Central memory CD8-positive, alpha-beta T cell (primary cell): ENCODE results near the gene KAT2A.

Experiments used
- ATAC-seq: fragments of 150-1000 bp; cut with Tn5 transposase; replicated peaks from 2 replicates; pipeline ENCODE4 v1.10.0; 2022; ENCODE audit warnings: mild to moderate bottlenecking, moderate FRiP score, moderate number of reproducible peaks; ENCODE audit not compliant: poor library complexity, severe bottlenecking; ENCODE audit errors: extremely low read depth
- DNase-seq, 2 donors: peaks; one replicate each; pipeline ENCODE4 v3.0.0; 2021; ENCODE audit warnings: low spot score in 2 of 2
- H3K27ac Mint-ChIP-seq: one replicate; pipeline ENCODE4 v1.8.0; 2022; ENCODE audit warnings: low read depth, mild to moderate bottlenecking, moderate library complexity, mixed read lengths
- H3K27me3 Mint-ChIP-seq: one replicate; pipeline ENCODE4 v1.8.0; 2022; ENCODE audit warnings: mixed read lengths
- H3K36me3 Mint-ChIP-seq: one replicate; pipeline ENCODE4 v1.8.0; 2022; ENCODE audit warnings: mild to moderate bottlenecking, moderate library complexity, mixed read lengths; ENCODE audit not compliant: insufficient read depth
- H3K4me1 Mint-ChIP-seq: one replicate; pipeline ENCODE4 v1.8.0; 2022; ENCODE audit warnings: mixed read lengths
- H3K4me3 Mint-ChIP-seq: one replicate; pipeline ENCODE4 v1.8.0; 2022; ENCODE audit warnings: mild to moderate bottlenecking, moderate library complexity, mixed read lengths
- H3K9me3 Mint-ChIP-seq: one replicate; pipeline ENCODE4 v1.8.0; 2022; ENCODE audit warnings: mixed read lengths

The KAT2A gene

DNA sequence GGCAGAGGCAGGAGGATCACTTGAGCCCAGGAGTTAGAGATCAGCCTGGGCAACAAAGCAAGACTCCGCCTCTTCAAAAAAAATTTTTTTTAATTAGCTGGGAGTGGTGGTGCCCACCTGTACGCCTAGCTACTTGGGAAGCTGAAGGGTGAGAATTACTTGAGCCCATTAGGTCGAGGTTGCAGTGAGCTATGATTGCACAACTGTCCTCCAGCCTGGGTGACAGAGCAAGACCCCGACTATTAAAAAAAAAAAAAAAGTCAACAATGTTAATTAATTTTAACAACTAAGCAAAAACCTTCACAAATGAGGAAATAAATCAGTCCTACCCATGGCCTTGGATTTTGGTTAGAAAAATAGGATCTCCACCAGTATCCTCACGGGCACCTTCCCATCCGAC, 14.0 kb downstream of the KAT2A start:
- no peaks in the 10 kb centered on the region for H3K27me3 Mint-ChIP-seq
- DNase-seq (no peak), ATAC-seq (no peak)
- H3K9me3 Mint-ChIP-seq: no peaks in the 10 kb centered on the region
- peaks cover 34% of the 10 kb centered on the region for H3K4me1 Mint-ChIP-seq
- peaks cover 22% of the 10 kb centered on the region for H3K36me3 Mint-ChIP-seq
- H3K4me3 Mint-ChIP-seq: no peak overlapping the region
- H3K27ac Mint-ChIP-seq: no peak overlapping the region

DNA sequence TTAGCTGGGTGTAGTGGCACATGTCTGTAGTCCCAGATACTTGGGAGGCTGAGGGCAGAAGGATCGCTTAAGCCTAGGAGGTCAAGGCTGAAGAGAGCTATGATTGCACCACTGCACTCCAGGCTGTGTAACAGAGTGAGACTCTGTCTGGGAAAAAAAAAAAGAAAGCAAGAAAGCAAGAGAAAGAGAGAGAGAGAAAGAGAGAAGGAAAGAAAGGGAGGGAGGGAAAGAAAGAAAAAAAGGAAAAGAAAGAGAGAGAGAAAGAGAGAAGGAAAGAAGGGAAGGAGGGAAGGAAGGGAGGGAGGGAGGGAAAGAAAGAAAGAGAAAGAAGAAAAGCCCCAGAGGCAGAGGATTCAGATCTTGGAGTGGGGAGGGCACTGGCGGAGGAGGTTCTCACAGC, 15.2 kb downstream of the KAT2A start:
- DNase-seq (no peak), ATAC-seq (no peak)
- no peaks in the 10 kb centered on the region for H3K27me3 Mint-ChIP-seq
- H3K27ac Mint-ChIP-seq: peak overlapping the region; percentile 18
- H3K36me3 Mint-ChIP-seq: peaks cover 17% of the 10 kb centered on the region
- H3K4me3 Mint-ChIP-seq: no peak overlapping the region
- H3K4me1 Mint-ChIP-seq: peaks cover 25% of the 10 kb centered on the region
- H3K9me3 Mint-ChIP-seq: no peaks in the 10 kb centered on the region

DNA sequence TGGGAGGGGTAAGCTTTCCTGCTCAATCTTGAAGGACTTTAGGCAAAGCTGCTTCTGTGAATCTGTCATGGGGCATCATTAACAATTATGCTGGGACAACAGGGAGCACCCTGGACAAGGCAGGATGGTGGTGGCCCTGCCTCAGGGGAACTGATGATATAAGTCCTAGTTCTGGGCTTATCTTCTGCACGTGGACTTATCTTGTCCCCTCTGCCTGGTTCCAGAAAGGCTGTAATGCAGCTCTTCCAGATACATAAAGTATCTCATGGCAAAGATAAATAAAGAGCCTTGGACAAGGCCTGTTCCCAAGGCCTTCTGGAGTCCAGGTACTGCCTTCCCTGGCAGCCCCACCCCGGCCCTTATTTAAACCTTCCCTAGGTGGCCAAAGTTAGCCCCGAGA, 16.9 kb downstream of the KAT2A start:
- Mint-ChIP-seq H3K4me3 (no peak overlapping the region), H3K27me3 (no peaks in the 10 kb centered on the region), H3K27ac (no peak overlapping the region), H3K36me3 (peaks cover 13% of the 10 kb centered on the region), H3K4me1 (peaks cover 15% of the 10 kb centered on the region), H3K9me3 (no peaks in the 10 kb centered on the region)
- ATAC-seq (no peak), DNase-seq (no peak)

DNA sequence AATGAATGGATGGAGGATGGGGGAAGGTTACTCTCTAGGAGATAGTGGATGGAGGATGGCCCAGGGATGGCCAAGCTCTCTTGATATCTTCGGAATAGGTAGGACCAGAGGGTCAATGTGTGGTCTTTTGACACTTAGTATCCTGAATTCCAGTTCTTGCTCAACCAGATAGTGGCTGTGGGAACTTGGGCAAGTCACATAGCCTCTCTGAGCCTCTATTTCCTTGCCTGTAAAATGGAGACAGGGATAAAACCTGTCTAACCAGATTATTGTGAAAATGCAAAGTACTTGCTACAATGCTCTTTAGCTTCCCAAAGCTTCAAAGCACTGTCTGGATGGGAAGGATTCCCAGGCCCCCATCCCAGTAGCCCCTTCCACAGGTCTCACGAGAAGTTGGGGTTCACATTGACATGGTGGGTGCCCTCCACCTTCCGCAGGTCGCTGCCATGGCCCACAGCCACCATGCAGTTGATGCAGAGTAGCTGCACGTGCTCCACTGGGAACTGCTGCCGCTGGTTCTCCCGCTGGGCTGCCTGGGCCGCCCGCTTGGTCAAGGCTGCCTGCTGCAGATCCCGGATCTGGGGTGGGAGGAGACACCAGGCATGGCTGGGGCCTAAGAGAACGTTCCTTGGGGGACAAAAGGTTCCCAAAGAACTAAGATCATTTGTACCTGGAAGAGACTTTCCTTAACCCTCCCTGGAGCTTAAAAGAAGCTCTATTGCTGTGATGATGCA, 17.8 kb downstream of the KAT2A start:
- no peaks in the 10 kb centered on the region for H3K27me3 Mint-ChIP-seq
- H3K4me3 Mint-ChIP-seq: no peak overlapping the region
- ATAC-seq (no peak), DNase-seq (no peak)
- H3K27ac Mint-ChIP-seq: no peak overlapping the region
- no peaks in the 10 kb centered on the region for H3K9me3 Mint-ChIP-seq
- H3K4me1 Mint-ChIP-seq: peaks cover 9% of the 10 kb centered on the region
- H3K36me3 Mint-ChIP-seq: peaks cover 8% of the 10 kb centered on the region

DNA sequence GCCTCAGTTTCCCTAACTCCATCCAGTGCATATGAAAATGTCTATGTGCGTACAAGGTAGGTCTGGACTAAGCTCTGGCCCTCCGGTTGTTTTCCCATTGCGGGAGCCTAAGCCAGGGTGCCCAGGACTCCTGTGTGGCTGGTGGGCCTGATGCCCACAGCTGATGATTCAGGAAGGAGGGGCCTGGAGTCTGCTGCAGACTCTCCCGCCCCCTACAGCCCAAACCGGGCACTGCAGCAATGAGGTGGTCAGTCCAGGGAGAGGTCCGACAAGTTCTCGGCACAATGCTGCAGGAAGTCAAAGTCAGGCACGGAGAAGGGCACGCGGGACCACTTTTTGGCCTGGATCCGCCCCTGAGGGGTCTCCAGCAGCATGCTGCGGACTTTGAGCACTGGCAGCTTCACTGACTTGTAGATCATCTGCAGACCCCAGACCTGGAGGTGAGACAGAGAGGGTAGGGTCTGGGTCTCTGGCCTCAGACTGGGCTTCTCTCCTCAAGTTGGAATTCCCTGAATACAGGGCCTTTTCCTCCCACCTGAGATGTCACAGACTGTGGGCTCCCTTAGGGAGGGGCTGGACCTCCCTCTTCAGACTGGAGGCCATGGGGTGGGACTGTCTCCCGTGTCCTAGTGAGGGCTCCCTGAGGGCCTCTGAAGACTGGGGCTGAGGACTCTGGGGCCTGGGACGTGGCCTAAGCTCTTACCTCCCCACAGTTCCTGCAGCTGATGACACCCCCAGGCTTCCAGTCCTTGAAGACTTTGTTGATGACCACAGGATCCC, 19.5 kb downstream of the KAT2A start:
- DNase-seq: peak in 1 of 2 donors; percentile 41
- no peaks in the 10 kb centered on the region for H3K9me3 Mint-ChIP-seq
- no peak overlapping the region for H3K27ac Mint-ChIP-seq
- H3K4me3 Mint-ChIP-seq: no peak overlapping the region
- peaks cover 15% of the 10 kb centered on the region for H3K27me3 Mint-ChIP-seq
- ATAC-seq: no peak
- H3K36me3 Mint-ChIP-seq: peaks cover 3% of the 10 kb centered on the region
- peaks cover 9% of the 10 kb centered on the region for H3K4me1 Mint-ChIP-seq

DNA sequence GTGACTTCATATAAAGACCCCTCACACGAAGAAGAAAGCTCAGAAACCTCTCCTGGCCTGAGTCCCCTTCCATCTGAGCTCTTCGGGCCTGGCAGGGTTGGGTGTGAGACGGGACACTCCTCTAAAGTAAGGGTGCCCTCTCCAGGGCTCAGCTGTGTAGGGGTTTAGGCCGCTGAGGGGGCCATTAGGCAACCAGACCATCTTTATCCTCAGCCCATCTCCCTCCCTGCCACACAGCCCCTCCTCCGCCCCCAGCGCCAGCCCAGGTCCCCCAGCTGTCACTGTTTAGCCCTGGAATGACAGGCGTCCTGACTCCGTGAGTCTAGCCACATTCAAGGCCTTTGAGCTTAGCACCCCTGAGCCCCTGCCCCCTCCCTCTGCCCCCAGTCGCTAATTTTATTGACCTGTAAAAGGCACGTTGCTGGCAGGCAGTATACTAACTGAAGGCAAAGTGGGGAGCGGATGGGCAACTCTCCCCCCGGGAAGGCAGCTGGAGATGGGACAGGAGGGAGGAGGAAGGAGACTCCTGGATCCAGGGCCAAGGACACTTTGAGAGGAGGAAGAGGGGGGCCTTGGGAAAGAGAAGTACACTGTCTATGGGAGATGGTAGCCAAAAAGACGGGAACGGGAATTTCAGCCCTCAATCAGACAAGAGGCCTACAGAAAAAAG, 22.3 kb downstream of the KAT2A start:
- Mint-ChIP-seq H3K4me3 (no peak overlapping the region), H3K27ac (no peak overlapping the region), H3K27me3 (peaks cover 31% of the 10 kb centered on the region), H3K36me3 (no peaks in the 10 kb centered on the region), H3K9me3 (no peaks in the 10 kb centered on the region), H3K4me1 (peaks cover 9% of the 10 kb centered on the region)
- DNase-seq (no peak), ATAC-seq (no peak)

DNA sequence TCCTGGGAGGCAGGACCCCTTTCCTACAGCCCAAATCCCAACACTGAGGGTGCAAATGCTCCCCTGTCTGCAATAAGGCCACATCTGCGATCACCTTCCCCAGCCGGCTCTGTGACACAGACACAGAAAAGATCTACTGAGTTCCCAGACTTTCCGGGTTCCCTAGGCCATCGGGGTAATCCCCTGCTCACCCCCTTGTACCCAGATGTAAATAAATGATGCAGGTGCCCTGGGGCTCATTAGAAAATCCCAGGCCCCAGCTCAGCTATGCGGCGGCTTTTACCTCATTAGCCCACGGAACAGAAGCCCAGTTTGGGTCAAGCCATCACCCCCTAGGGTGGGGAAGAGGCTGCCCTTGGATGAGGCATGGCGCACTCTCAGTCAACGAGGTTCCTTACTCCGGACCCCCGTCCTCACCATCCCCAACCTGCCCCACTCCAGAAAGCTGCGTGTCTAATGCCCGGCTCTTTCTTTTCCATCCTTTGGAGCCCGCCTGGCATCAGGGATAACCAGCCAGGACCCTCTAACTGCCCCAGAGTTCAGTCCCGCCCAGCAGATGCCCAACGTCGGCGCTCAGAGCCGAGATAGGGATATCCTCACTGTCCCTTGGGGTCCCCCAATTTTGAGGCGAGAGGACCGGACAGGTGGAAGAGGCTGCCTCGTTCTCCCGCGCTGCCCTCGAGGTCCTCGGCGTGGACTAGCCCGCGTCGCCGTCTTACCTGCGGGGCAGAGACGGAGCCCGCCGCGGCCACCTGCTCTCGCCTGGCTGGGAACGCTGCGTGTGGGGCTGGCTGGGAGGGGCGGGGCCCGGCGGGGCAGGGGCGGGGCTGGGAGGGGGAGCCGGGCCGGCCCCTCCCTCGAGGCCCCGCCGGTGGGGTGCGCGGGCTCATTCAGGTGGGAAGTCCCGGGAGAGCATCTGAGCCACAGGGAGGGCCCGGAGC, 23.2 kb downstream of the KAT2A start, which contains the start of gene ZNF385C:
Gene ZNF385C (minus strand): TSS at position 783 of the 941 bp plus-strand sequence. CDS start 35,417 bp downstream, outside the sequence.
- ATAC-seq (peak; percentile 43), DNase-seq (no peak)
- H3K4me1 Mint-ChIP-seq: peaks cover 9% of the 10 kb centered on the region
- peaks cover 31% of the 10 kb centered on the region for H3K27me3 Mint-ChIP-seq
- no peaks in the 10 kb centered on the region for H3K9me3 Mint-ChIP-seq
- peak within 1 kb of the TSS; percentile 20 for H3K4me3 Mint-ChIP-seq
- no peaks in the 10 kb centered on the region for H3K36me3 Mint-ChIP-seq
- H3K27ac Mint-ChIP-seq: no peak within 1 kb of the TSS

DNA sequence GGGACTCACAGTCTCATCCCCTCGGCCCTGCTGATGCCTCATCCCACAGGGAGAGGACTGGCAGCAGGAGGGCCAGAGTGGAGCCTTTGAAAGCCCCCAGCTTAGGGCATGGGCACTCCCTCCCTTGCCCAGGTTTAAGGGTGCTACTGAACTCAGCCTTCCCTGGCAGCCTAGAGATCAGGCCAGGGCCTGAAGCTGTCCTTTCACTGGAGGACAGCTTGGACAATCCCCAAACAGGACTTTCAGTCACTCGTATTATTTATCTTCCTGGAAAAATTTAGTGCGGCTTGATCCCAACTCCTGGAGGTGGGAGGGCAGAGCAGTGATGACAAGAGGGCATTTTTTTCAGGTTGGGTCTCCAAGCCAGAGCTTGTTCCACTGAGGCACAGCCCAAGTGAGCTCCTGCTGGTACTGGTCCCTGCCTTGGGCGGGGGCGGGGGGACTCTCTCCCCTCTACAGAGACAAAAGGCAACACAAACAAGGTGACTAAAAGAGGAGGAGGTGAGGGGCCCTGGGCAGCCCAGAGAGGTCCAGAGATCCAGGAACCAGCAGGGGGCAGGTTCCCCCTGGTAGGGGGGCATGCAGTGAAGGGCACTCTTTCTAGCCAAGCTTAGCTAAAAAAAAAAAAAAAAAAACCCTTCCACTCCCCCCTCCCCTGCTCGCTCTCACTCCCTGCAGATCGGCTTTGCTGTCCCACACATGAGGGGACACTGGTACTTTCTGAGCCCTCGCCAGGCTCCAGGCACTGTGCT, 24.6 kb downstream of the KAT2A start:
- Mint-ChIP-seq H3K36me3 (no peaks in the 10 kb centered on the region), H3K4me1 (peaks cover 9% of the 10 kb centered on the region), H3K9me3 (no peaks in the 10 kb centered on the region), H3K4me3 (no peak overlapping the region), H3K27ac (no peak overlapping the region), H3K27me3 (peaks cover 31% of the 10 kb centered on the region)
- DNase-seq (no peak), ATAC-seq (no peak)

DNA sequence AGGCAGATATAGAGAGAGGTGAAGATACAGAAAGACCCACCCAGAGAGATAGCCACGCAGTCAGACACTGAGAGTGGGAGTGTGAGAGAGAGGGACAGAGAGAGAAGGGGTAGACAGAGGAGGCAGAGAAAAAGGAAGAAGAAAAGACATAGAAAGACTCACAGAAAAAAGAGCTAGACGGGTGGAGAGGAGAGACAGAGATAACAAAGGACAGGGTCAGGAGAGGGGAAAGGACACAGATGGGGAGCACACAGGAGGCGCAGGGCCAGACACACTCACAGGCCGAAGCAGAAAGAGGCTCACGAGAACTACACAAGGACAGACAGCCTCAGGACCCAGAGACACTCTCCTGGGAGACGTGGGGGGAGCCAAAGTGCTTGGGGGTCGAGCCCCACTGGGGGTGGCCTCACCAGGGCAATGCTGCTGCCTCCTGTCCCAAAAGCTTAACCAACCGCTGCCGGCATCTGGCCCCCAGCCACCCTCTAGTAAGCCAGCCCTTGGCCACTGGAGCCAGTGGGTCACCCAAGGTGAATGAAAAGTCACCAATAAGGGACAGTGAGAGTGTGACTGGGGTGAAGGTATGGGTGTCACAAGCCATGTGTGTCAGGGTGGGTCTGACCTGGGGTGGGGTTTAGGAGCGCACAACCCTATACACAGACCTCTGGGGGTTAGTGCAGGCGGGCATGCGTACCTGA, 26.6 kb downstream of the KAT2A start:
- H3K9me3 Mint-ChIP-seq: no peaks in the 10 kb centered on the region

DNA sequence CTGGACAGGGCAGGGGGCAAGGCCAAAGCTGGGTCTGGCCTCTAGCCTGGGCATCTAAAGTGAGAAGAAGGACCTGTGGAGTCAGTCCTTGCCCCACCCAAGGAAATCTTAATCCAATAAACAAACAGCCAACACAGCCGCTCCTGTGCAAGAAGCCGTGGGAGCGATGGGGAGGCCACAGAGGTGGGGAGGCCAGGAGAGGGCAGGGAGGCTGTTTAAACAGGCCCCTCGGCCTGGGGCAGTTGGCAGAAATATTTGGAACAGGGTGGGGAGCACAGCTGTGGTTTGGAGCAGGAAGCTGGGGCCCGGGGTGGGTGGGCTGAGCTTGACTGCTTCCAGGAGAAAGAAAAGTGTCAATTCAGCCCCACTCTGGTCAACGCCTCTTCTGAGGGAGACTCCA, 28.2 kb downstream of the KAT2A start:
- Mint-ChIP-seq H3K27ac (no peak overlapping the region), H3K4me3 (no peak overlapping the region), H3K9me3 (no peaks in the 10 kb centered on the region), H3K27me3 (peaks cover 45% of the 10 kb centered on the region), H3K4me1 (peaks cover 5% of the 10 kb centered on the region), H3K36me3 (no peaks in the 10 kb centered on the region)
- ATAC-seq (no peak), DNase-seq (no peak)

More for the DNA sequence above, 26.6 kb downstream of the KAT2A start:
- DNase-seq (no peak), ATAC-seq (no peak)
- no peak overlapping the region for H3K27ac Mint-ChIP-seq
- peaks cover 33% of the 10 kb centered on the region for H3K27me3 Mint-ChIP-seq
- no peak overlapping the region for H3K4me3 Mint-ChIP-seq
- H3K4me1 Mint-ChIP-seq: peaks cover 9% of the 10 kb centered on the region
- H3K36me3 Mint-ChIP-seq: no peaks in the 10 kb centered on the region
